GM12891 (cell line): ENCODE data around the gene RTBDN.

ENCODE experiments used
- PAX5 ChIP-seq: IDR thresholded peaks from 2 replicates; pipeline ENCODE4 v1.6.1; 2011; ENCODE audit warnings: low read length, moderate library complexity, mild to moderate bottlenecking; ENCODE audit not compliant: insufficient read depth, severe bottlenecking
- POLR2A ChIP-seq: IDR thresholded peaks from 2 replicates; pipeline ENCODE4 v1.6.1; 2011; ENCODE audit warnings: low read depth, low read length, control low read depth
- POLR2AphosphoS5 ChIP-seq: IDR thresholded peaks from 2 replicates; pipeline ENCODE4 v1.6.1; 2011; ENCODE audit warnings: low read depth, low read length, control low read depth
- TAF1 ChIP-seq: IDR thresholded peaks from 2 replicates; pipeline ENCODE4 v1.6.1; 2011; ENCODE audit warnings: low read depth, low read length, control low read depth

GRCh38 chr19:12821761-12822160 lies 12.6 kb downstream of the RTBDN start:
- TF ChIP-seq POLR2A, result no peak
- no peak for TF ChIP-seq POLR2AphosphoS5
- TF ChIP-seq TAF1, result no peak
- no peak for TF ChIP-seq PAX5
